T-helper 2 cell (primary cell): ENCODE results near the gene TMPRSS11E.
"Not testable (repeated sequence)": the region's sequence is repeated elsewhere in the genome, so short reads cannot be mapped to it uniquely, and the experiment has no call there.

Experiments
- DNase-seq, 5 experiments: peaks; one replicate each; pipeline versions ENCODE4 v3.0.0 to v3.0.0-alpha.2; 2012 to 2022

TMPRSS11E gene

DNA sequence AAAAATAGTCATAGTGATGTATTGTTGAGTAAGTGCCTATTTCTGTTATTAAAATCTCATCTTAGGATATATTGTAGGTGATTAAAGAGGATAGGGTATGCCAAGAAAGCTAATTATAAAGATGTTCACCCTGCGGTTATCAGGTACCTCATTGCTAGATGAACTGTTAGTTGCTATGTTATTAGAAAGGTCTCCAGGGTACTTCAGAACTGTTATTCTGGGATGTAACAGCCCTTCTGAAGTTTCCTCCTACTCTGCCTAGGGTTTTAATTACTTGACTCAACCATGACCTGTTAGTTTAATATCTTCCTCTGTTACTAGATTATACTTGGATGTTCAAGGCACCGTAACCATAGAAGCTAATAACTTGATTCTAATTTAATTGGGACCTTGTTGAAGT is 15.4 kb downstream of the TMPRSS11E start:
- DNase-seq = no peak

DNA sequence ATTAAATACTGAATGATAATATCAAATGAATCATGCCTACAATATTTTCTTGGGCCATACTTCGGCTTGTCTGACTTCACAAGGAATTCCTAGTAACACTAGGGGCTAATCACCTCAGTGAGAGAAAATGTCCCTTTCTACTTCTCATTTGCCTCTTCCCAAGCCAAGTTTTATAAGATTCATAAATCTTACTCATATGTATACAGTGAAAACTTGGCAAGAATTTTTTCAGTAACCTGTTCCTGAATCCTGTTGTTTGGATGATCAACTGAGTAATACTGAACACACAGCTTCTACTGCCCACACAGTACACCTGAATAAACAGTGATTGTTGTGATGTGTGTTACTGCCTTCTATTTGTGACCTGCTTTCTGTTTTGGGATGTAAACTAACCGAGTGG is 16.5 kb downstream of the TMPRSS11E start:
- DNase-seq = no peak

DNA sequence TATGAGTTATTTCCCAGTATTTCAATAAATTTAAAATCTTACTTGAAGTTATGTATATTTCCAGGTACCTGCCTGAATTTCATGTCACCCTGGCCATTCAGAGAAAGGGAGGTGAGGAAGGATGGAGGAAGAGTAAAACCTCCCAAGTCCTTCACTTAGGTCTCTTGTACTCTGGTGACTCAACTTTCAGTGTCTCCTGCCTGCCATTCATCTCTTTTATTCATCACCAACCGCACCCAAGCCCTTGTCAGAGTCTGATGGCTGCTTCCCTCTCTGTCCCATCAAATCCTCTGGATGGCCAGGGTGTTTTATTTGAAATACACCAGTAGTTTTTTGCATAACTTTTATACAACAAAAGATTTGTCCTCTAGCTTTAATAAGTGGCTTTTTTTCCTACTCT is 17.8 kb downstream of the TMPRSS11E start:
- no peak for DNase-seq

DNA sequence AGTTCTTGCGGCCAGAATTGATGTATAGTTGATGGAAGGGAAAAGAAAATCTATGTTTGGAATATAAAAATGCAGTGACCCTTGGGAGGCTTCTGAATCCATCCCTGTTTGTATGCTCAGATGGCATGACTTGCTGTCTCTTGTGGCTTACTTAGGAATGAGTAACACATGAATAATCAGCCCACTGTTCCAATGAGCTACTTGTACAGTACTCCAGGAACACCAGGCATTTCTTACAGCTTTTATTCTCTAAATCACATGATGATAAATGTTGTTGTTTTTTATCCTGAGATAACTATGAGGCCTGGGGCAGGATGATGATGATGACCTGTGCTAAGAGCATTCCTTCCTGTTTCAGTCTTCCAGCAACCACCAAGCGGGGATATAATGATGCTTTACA is 18.9 kb downstream of the TMPRSS11E start:
- DNase-seq = no peak

DNA sequence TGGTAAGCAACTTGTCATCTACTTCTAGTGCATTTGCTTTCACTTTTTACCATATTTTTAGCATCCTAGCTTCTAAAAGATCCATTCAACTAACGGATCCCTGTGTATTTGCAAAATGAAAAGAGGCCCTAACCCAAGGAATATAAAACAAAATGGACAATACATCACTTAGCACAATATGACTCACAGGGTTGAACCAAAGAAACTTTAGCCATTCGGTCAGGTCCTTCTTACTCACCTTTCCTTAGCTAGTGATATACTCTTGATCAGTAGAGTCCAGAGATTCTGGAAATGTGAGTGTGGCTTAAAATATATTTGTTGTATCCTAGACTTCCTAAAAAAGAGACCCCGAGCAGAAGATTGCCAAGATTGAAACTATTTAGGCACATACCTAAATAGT is 19.5 kb downstream of the TMPRSS11E start:
- no peak for DNase-seq

DNA sequence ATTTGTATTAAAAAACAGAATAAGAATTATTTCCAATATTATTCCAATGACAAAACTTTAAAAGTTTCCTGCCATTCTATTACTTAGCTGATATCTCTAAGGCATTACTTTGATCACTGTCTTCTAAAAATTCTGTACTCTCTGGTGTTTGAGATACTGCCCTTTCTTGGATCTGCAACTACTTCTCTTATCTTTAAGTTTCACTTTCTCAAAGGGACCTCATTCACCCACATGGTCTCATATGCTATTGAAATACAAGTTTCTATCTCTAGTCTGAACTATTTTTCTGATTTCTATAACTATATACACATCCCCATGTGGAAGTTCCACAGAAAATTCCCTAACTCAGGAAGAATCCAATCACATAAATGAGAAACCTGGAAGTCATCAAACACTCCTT is 22.2 kb downstream of the TMPRSS11E start:
- no peak for DNase-seq

DNA sequence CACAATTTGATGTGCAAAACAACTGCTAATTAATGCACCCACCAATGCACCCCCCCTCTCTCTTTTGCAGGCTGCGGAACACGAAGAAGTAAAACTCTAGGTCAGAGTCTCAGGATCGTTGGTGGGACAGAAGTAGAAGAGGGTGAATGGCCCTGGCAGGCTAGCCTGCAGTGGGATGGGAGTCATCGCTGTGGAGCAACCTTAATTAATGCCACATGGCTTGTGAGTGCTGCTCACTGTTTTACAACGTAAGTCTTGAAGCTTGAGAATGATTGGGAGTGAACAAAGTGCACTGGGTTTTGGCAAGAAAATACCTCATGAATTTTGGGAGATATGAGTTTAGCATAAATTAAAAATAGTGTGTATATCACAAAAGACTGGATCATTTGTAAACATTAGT is 28.9 kb downstream of the TMPRSS11E start:
- DNase-seq = no peak

DNA sequence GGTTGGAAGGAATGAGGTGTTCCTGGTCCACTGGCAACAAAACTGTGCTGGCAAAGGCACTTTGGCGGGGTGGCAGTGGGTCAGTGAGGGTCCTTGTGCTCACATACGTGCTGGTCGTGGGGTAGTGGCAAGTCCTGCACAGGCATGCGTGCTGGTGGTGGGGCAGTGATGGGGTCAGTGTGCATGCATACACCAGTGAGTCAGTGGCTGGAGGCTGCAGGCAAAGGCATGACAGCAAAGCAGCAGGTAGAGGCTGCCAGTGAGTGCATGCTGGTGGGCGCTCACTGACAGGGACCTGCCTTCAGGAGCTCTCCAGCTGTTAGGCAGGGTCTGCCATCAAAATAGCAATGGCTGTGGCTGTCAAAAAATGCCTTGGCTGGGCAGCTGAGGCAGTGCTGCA is 42.1 kb downstream of the TMPRSS11E start:
- no peak for DNase-seq

DNA sequence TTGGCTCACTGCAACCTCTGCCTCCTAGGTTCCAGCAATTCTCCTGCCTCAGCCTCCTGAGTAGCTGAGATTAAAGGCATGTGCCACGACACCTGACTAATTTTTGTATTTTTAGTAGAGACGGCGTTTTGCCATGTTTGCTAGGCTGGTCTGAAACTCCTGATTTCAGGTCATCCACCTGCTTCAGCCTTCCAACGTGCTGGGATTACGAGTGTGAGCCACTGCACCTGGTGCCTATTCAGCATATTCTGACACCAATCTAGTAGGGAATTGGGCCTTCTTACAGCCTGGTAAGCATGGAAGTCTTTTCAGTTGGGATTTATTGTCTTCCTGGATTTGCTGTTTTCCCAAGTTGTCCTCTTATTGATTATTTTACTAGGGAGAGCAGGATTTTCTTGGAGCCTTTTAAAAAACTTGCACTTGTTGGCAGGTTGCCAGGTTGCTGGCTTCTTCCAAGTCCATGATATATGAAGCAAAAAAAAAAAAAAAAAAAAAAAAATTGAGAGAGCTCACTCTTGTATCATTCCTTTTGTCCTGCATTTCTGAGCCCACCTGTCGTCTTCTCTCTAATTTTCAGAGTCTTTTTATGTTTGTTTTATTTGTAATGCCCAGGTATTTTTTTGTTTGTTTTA is 43.7 kb downstream of the TMPRSS11E start:
- DNase-seq = no peak

DNA sequence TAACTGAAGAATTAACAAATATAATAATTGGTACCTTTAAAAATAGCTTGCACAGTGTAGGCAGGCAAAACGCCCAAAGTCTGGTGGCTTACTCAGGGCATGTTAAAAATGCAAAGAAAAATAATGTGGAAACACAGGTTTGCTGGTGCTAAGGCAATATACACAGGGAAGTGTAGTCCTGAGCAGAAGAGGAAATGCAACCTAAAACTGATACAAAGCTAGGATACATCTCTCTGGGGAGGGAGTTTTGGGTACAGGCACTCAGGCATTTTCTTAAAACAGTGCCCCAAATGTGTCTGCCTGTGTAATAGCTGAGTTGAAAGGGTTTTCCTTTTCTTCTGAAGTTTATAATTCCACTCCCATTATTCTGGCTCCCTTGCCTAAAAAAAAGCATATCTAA is 47.4 kb downstream of the TMPRSS11E start:
- DNase-seq = no peak

DNA sequence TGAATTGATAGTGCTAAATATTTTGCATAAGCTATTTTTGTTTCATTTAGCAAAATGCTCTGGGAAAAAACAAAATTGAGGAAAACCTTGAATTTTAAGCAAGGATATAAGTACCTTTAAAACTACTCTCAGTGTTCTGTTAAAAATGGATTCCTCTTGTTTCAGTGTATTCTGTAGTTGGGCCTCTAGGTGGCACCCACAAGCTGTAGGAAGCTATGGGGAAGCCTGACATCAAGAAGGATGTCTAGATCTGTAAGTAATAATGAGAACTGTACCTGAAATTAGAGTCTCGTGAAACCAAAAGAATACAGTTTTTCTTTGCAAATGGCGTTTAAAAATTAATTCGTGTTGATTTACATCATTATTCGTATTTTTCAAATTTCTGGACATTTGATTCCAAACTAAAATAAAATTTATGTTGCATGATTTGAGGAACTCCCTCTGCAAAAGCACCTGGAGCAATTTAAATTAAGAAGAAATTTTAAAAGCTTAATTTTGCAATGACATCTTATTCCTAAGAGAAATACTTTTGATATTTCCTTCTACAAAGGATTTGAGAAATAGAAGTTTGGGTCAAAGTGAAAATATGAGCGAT is 51.2 kb downstream of the TMPRSS11E start:
- DNase-seq = peak in 4 of 5 experiments; percentile 13 to 70 (median 30)

DNA sequence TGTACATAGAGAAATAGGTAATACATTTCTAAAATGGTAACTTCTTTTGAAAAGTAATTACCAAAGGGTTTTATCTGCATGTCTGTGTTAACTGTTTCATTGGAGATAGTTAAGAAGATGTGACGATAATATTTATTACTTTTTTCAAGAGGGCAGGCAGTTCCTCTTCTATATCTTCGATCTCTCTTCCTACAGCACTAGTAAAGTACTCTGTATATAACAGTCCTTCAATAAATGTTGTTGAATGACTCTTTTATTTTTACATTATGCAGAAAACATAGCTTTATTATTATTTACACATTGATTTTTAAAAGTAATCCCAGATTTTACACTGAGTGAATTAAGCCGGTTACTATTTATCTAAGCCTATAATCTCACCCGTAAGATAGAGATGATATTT is 51.8 kb downstream of the TMPRSS11E start:
- no peak for DNase-seq

DNA sequence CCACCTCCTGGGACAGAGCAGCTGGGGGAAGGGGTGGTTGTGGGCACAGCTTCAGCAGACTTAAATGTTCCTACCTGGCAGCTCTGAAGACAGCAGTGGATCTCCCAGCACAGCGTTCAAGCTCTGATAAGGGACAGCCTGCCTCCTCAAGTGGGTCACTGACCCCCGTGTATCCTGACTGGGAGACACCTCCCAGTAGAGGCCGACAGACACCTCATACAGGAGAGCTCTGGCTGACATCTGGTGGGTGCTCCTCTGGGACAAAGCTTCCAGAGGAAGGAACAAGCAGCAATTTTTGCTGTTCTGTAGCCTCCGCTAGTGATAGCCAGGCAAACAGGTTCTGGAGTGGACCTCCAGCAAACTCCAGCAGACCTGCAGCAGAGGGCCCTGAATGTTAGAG is 56.2 kb downstream of the TMPRSS11E start:
- not testable (repeated sequence) for DNase-seq

DNA sequence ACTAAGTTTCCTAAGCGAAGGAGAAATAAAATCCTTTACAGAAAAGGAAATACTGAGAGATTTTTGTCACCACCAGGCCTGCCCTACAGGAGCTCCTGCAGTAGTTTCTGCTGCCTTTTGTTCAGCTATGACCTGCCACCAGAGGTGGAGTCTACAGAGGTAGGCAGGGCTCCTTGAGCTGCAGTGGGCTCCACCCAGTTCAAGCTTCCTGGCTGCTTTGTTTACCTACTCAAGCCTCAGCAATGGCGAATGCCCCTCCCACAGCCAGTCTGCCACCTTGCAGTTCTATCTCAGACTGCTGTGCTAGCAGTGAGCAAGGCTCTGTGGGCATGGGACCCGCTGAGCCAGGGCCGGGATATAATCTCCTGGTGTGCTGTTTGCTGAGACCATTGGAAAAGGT is 57.6 kb downstream of the TMPRSS11E start:
- DNase-seq = peak in 2 of 5 experiments; percentile 6 to 59

DNA sequence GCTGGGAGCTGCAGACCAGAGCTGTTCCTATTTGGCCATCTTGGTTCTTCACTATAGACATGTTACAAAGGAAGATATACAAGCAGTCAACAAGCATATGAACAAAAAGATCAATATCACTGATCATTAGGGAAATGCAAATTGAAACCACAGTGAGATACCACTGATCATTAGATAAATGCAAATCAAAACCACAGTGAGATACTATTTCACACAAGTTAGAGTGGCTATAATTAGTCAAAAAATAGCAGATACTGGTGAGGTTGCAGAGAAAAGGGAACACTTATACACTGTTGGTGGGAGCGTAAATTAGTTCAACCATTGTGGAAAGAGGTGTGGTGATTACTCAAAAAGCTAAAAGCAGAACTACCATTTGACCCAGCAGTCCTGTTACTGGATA is 58.2 kb downstream of the TMPRSS11E start:
- peak in 1 of 5 experiments; percentile 9 for DNase-seq

DNA sequence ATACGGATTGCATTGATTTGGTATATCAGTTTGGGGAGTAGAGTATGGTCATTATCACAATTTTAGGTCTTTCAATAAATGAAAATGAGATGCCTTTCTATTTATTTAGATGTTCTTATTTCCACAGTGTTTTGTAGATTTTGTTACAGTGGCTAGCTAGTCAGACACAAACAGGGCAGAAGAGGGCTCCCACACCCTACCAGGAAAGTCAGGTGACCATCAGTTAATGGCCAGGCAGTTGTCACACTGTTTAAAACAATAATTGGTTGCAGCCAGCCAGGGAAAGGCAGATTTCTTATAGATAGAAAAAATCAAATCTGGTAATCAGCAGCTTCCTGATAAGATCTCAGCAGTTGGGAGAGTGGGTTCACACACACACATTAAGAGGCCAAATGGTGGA is 71.6 kb downstream of the TMPRSS11E start:
- no peak for DNase-seq

DNA sequence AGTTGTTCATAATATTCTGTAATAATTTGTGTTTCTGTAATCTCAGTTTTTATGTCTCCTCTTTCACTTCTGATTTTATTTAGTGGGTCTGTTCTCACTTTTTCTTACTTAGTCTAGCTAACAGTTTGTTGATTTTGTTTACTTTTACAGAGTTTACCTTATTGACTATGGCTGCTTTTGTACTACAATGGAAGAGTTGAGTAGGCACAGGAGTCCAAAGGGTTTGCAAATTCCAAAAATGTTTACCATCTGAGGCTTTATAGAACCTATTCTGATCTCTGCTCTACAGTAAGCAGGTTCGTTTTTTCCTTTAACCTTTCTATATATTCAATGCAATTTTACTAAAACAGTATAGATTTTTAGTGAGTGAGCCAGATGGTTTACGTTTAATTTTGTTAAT is 73.7 kb downstream of the TMPRSS11E start:
- DNase-seq = no peak

DNA sequence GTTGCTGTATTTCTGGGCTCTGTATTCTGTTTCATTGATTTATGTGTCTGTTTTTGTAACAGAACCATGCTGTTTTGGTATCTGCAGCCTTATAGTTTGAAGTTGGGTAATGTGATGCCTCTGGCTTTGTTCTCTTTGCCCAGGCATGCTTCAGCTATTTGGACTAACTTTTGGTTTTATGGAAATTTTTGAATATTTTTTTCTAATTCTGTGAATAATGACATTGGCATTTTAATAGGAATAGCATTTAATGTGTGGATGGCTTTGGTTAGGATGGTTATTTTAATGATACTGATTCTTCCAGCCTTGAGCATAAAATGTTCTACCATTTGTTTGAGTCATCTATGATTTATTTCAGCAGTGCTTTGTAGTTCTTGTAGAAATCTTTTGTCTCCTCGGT is 75.0 kb downstream of the TMPRSS11E start:
- DNase-seq = not testable (repeated sequence)

DNA sequence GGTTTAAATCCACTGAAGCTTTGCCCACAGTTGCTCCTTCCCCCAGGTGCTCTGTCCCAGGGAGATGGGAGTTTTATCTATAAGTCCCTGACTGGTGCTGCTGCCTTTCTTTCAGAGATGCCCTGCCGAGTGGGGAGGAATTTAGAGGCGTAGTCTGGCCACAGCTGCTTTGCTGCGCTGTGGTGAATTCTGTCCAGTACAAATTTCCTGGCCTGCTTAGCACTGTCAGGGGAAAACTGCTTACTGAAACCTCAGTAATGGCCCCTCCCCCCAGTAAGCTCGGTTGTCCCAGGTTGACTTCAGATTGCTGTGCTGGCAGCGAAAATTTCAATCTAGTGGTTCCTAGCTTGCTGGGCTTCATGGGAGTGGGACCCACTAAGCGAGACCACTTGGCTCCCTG is 88.7 kb downstream of the TMPRSS11E start:
- no peak for DNase-seq

DNA sequence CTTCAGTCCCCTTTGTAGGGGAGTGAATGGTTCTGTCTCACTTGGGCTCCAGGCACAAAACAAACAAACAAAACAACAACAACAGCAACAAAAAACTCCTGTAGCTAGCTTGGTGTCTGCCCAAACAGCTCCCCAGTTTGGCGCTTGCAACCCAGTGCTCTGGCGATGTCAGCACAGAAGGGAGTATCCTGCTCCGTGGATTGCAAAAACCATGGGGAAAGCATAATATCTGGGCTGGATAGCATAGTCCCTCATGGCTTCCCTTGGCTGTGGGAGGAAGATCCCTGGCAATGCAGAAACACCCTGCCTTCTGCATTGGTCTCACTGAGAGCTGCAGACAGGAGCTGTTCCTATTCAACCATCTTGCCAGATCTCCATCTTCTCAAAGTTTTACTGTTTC is 89.1 kb downstream of the TMPRSS11E start:
- DNase-seq = no peak

DNA sequence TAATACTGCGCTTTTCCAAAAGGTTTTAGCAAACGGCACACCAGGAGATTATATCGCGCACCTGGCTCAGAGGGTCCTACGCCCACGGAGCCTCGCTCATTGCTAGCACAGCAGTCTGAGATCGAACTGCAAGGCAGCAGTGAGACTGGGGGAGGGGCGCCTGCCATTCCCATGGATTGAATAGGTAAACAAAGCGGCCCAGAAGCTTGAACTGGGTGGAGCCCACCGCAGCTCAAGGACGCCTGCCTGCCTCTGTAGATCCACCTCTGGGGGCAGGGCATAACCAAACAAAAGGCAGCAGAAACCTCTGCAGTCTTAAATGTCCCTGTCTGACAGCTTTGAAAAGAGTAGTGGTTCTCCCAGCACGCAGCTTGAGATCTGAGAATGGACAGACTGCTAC is 95.5 kb downstream of the TMPRSS11E start:
- DNase-seq = not testable (repeated sequence)
